Measurements from ENCODE around the gene MRAP2. TPM values are rescaled to one million over a fixed set of nuclear protein-coding genes. Genes with fewer than 3 reads are reported as not detected.

The MRAP2 gene
- total RNA-seq, 1 experiment from 2014 or later = 2.5 TPM

DNA sequence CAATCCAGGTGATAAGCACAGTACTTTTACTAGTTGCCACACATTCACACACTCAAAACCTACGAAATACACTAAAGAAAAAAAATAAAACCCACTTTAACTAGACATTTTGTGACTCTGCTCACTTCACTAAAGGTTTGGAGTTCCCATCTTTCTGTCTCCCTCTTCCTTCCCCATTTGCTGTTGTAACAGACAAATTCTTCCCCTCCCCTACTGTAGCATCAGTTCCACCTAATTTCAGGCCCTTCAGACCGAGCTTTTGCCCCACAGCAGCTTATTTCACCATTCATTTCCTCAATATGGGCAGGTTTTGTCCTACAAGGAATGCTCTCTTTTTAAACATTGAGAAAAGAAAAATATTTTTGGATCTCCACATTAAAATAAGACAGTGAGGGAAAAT is 31.3 kb upstream of the MRAP2 start:
- in situ Hi-C loops (cut with HindIII; ENCODE audit: low pct_unique_long_range_greater_than_20kb, low sequenced_read_pairs) = no loop called here
- Histone ChIP-seq H3K36me3 (ENCODE audit: control insufficient read depth, insufficient read depth, low read length) (no peaks in the 10 kb centered on the region), H3K4me1 (ENCODE audit: control insufficient read depth, insufficient read depth, low read length) (no peaks in the 10 kb centered on the region), H3K27ac (ENCODE audit: low read length) (no peak overlapping the region), H3K9me3 (ENCODE audit: control insufficient read depth, insufficient read depth, low read depth, low read length) (no peaks in the 10 kb centered on the region), H3K4me3 (ENCODE audit: low read depth in 2 of 2, low read length in 2 of 2) (no peak overlapping the region), H3K27me3 (ENCODE audit: control insufficient read depth, insufficient read depth, low read length) (no peaks in the 10 kb centered on the region)
- DNase-seq (ENCODE audit: low read depth, low spot score) (no peak), ATAC-seq (no peak)
- intact Hi-C loops (cut with micrococcal nuclease; ENCODE audit: unreplicated experiment) = no loop called here
- ChIA-PET CTCF (no interaction called here), POLR2A (no interaction called here)
- TF ChIP-seq SIN3A (IDR thresholded peaks at IDR 0.05; ENCODE audit: borderline replicate concordance, insufficient read depth, low read depth, low read length) (no peak), TCF7L2 (IDR thresholded peaks at IDR 0.05; ENCODE audit: low read depth, low read length) (no peak), POLR2AphosphoS5 (IDR thresholded peaks at IDR 0.05; ENCODE audit: low read depth, low read length) (no peak)
- TF ChIP-seq, protein P1, sequence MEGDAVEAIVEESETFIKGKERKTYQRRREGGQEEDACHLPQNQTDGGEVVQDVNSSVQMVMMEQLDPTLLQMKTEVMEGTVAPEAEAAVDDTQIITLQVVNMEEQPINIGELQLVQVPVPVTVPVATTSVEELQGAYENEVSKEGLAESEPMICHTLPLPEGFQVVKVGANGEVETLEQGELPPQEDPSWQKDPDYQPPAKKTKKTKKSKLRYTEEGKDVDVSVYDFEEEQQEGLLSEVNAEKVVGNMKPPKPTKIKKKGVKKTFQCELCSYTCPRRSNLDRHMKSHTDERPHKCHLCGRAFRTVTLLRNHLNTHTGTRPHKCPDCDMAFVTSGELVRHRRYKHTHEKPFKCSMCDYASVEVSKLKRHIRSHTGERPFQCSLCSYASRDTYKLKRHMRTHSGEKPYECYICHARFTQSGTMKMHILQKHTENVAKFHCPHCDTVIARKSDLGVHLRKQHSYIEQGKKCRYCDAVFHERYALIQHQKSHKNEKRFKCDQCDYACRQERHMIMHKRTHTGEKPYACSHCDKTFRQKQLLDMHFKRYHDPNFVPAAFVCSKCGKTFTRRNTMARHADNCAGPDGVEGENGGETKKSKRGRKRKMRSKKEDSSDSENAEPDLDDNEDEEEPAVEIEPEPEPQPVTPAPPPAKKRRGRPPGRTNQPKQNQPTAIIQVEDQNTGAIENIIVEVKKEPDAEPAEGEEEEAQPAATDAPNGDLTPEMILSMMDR (IDR thresholded peaks at IDR 0.05) = no peak
- TF ChIP-seq, protein P2, sequence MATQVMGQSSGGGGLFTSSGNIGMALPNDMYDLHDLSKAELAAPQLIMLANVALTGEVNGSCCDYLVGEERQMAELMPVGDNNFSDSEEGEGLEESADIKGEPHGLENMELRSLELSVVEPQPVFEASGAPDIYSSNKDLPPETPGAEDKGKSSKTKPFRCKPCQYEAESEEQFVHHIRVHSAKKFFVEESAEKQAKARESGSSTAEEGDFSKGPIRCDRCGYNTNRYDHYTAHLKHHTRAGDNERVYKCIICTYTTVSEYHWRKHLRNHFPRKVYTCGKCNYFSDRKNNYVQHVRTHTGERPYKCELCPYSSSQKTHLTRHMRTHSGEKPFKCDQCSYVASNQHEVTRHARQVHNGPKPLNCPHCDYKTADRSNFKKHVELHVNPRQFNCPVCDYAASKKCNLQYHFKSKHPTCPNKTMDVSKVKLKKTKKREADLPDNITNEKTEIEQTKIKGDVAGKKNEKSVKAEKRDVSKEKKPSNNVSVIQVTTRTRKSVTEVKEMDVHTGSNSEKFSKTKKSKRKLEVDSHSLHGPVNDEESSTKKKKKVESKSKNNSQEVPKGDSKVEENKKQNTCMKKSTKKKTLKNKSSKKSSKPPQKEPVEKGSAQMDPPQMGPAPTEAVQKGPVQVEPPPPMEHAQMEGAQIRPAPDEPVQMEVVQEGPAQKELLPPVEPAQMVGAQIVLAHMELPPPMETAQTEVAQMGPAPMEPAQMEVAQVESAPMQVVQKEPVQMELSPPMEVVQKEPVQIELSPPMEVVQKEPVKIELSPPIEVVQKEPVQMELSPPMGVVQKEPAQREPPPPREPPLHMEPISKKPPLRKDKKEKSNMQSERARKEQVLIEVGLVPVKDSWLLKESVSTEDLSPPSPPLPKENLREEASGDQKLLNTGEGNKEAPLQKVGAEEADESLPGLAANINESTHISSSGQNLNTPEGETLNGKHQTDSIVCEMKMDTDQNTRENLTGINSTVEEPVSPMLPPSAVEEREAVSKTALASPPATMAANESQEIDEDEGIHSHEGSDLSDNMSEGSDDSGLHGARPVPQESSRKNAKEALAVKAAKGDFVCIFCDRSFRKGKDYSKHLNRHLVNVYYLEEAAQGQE (IDR thresholded peaks at IDR 0.05; ENCODE audit: insufficient read depth in 1 of 2, low read depth in 2 of 2, low read length in 1 of 2) = no peak
- BruUV-seq (replicated peaks) = no TSS peak

DNA sequence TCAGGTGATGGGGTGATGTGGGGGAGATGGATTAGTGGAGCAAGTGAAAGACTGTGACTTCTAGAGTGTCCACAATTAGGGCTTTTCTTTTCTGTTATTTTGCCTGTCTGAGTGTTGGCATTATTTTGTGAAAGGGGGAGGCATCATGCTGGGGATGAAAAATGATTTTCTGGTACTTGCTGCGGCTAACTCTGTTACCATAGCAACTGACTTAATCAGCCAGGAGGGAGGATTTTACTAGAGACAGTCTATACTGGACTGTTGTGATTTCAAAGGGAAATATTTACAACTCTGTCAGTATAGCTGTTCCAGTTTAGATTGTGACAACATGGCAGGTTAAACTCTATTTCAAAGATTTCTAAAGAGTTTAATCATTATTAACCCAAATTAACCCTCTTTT is 30.4 kb upstream of the MRAP2 start:
- Histone ChIP-seq H3K36me3 (ENCODE audit: control insufficient read depth, insufficient read depth, low read length) (no peaks in the 10 kb centered on the region), H3K4me1 (ENCODE audit: control insufficient read depth, insufficient read depth, low read length) (no peaks in the 10 kb centered on the region), H3K27ac (ENCODE audit: low read length) (no peak overlapping the region), H3K27me3 (ENCODE audit: control insufficient read depth, insufficient read depth, low read length) (no peaks in the 10 kb centered on the region), H3K4me3 (ENCODE audit: low read depth in 2 of 2, low read length in 2 of 2) (no peak overlapping the region), H3K9me3 (ENCODE audit: control insufficient read depth, insufficient read depth, low read depth, low read length) (no peaks in the 10 kb centered on the region)
- ChIA-PET POLR2A (no interaction called here), CTCF (no interaction called here)
- no peak for DNase-seq (ENCODE audit: low read depth, low spot score)
- intact Hi-C loops (cut with micrococcal nuclease; ENCODE audit: unreplicated experiment) (no loop called here), in situ Hi-C loops (cut with HindIII; ENCODE audit: low pct_unique_long_range_greater_than_20kb, low sequenced_read_pairs) (no loop called here)
- no peak for ATAC-seq
- BruUV-seq (replicated peaks) = no TSS peak
- TF ChIP-seq TCF7L2 (IDR thresholded peaks at IDR 0.05; ENCODE audit: low read depth, low read length) (no peak), POLR2AphosphoS5 (IDR thresholded peaks at IDR 0.05; ENCODE audit: low read depth, low read length) (no peak), SIN3A (IDR thresholded peaks at IDR 0.05; ENCODE audit: borderline replicate concordance, insufficient read depth, low read depth, low read length) (no peak)
- TF ChIP-seq, protein P2 (IDR thresholded peaks at IDR 0.05; ENCODE audit: insufficient read depth in 1 of 2, low read depth in 2 of 2, low read length in 1 of 2) = no peak
- TF ChIP-seq, protein P1 (IDR thresholded peaks at IDR 0.05) = no peak
